GM21528 (cell line): Measurements from ENCODE around the gene EEPD1.

ENCODE experiments used
- ATAC-seq: cut with Tn5 transposase; IDR thresholded peaks from one replicate; pipeline ENCODE4 v1.9.1; 2021; ENCODE audit warnings: mild to moderate bottlenecking, moderate library complexity; ENCODE audit not compliant: unreplicated experiment, low FRiP score

EEPD1 gene

GRCh38 chr7:36296284-36296683 lies 143.2 kb downstream of the EEPD1 start:
- no peak for ATAC-seq

- no peak for ATAC-seq
These were observed 144.4 kb downstream of the EEPD1 start for GRCh38 chr7:36297364-36298009.

- ATAC-seq = no peak
These were observed 145.1 kb downstream of the EEPD1 start for GRCh38 chr7:36298106-36298505.

- ATAC-seq = no peak
These were observed 146.2 kb downstream of the EEPD1 start for GRCh38 chr7:36299223-36299774.

- no peak for ATAC-seq
These were observed 146.8 kb downstream of the EEPD1 start for GRCh38 chr7:36299823-36300341.

GRCh38 chr7:36300696-36301350 lies 147.8 kb downstream of the EEPD1 start:
- ATAC-seq = no peak

- no peak for ATAC-seq
These were observed 149.1 kb downstream of the EEPD1 start for GRCh38 chr7:36301914-36302771.

- no peak for ATAC-seq
These were observed 150.4 kb downstream of the EEPD1 start for GRCh38 chr7:36303202-36304098.

GRCh38 chr7:36304099-36304425 lies 151.0 kb downstream of the EEPD1 start:
- no peak for ATAC-seq

- ATAC-seq = no peak
These were observed 152.2 kb downstream of the EEPD1 start for GRCh38 chr7:36305226-36305625.

- ATAC-seq = no peak
These were observed 152.6 kb downstream of the EEPD1 start for GRCh38 chr7:36305648-36306047.

- no peak for ATAC-seq
These were observed 153.2 kb downstream of the EEPD1 start for GRCh38 chr7:36306222-36306621.

- no peak for ATAC-seq
These were observed 153.7 kb downstream of the EEPD1 start for GRCh38 chr7:36306722-36307121.

- ATAC-seq = no peak
These were observed 155.0 kb downstream of the EEPD1 start for GRCh38 chr7:36308031-36308430.

- no peak for ATAC-seq
These were observed 156.2 kb downstream of the EEPD1 start for GRCh38 chr7:36309301-36309700.

GRCh38 chr7:36309716-36310115 lies 156.7 kb downstream of the EEPD1 start:
- ATAC-seq = no peak

- no peak for ATAC-seq
These were observed 157.8 kb downstream of the EEPD1 start for GRCh38 chr7:36310897-36311296.

GRCh38 chr7:36311539-36311938 lies 158.5 kb downstream of the EEPD1 start:
- no peak for ATAC-seq

- ATAC-seq = no peak
These were observed 159.2 kb downstream of the EEPD1 start for GRCh38 chr7:36312064-36312914.
